CD14-positive monocyte (primary cell): ENCODE results near the gene ABCF3. TPM values are rescaled to one million over a fixed set of nuclear protein-coding genes. Genes with fewer than 3 reads are reported as not detected.
A peak's percentile ranks its signal among the peaks of the same experiment; 100 is the strongest.

Experiments
- DNase-seq, 3 donors: peaks; one replicate each; pipeline ENCODE4 v3.0.0-alpha.2; 2011 to 2022
- H2AFZ ChIP-seq: 2 replicates; pipeline ENCODE4 v1.6.0; 2012; ENCODE audit warnings: mild to moderate bottlenecking, low read depth, low read length, inconsistent platforms; ENCODE audit not compliant: insufficient read depth, poor library complexity, severe bottlenecking
- H3K27ac ChIP-seq, 2 donors: 1 replicate in 1 of 2; 2 replicates in 1 of 2; pipeline ENCODE4 v1.5.1; 2012 to 2013; ENCODE audit warnings: low read length in 2 of 2, control low read depth in 1 of 2, inconsistent platforms in 1 of 2, low read depth in 1 of 2, mild to moderate bottlenecking in 1 of 2
- H3K27me3 ChIP-seq, 2 donors: one replicate each; pipeline versions ENCODE4 v1.6.0 to v1.6.1; 2011 to 2013; ENCODE audit warnings: low read length in 2 of 2; ENCODE audit not compliant: control insufficient read depth in 2 of 2, insufficient read depth in 2 of 2
- H3K36me3 ChIP-seq, 2 donors: replicated peaks in 1 of 2; 1 replicate in 1 of 2; 2 replicates in 1 of 2; pipeline versions ENCODE4 v1.5.1 to v1.6.1; 2012 to 2013; ENCODE audit warnings: low read length in 2 of 2, control low read depth in 1 of 2, inconsistent platforms in 1 of 2, mild to moderate bottlenecking in 1 of 2; ENCODE audit not compliant: insufficient read depth in 2 of 2, control insufficient read depth in 1 of 2
- H3K4me1 ChIP-seq, 2 donors: 1 replicate in 1 of 2; 2 replicates in 1 of 2; pipeline versions ENCODE4 v1.5.1 to v1.6.1; 2012 to 2013; ENCODE audit warnings: low read length in 2 of 2, control low read depth in 1 of 2, inconsistent platforms in 1 of 2, mild to moderate bottlenecking in 1 of 2, moderate library complexity in 1 of 2; ENCODE audit not compliant: insufficient read depth in 2 of 2, control insufficient read depth in 1 of 2
- H3K4me2 ChIP-seq: replicated peaks from 2 replicates; pipeline ENCODE3; 2012; ENCODE audit warnings: low read length, moderate library complexity, mild to moderate bottlenecking; ENCODE audit not compliant: poor library complexity, severe bottlenecking; ENCODE audit errors: extremely low read depth
- H3K4me3 ChIP-seq, 3 experiments: fragments of 200-600 bp in 1 of 3; sonication (generic) in 1 of 3; replicated peaks in 1 of 3; 1 replicate in 2 of 3; 2 replicates in 1 of 3; pipeline ENCODE4 v1.5.1; 2011 to 2013; ENCODE audit warnings: low read length in 3 of 3, mild to moderate bottlenecking in 3 of 3, control low read depth in 2 of 3, low read depth in 2 of 3, inconsistent platforms in 1 of 3, moderate library complexity in 1 of 3
- H3K79me2 ChIP-seq: 2 replicates; pipeline ENCODE4 v1.6.0; 2012; ENCODE audit warnings: mild to moderate bottlenecking, control low read depth, inconsistent platforms, low read length, moderate library complexity; ENCODE audit not compliant: insufficient read depth
- H3K9ac ChIP-seq: 2 replicates; pipeline ENCODE4 v1.6.0; 2017; ENCODE audit warnings: low read length, mild to moderate bottlenecking; ENCODE audit not compliant: insufficient read depth, poor library complexity, severe bottlenecking
- H3K9me3 ChIP-seq, 2 donors: replicated peaks in 1 of 2; 1 replicate in 1 of 2; 2 replicates in 1 of 2; pipeline versions ENCODE4 v1.5.1 to v1.6.1; 2012 to 2013; ENCODE audit warnings: low read length in 2 of 2, control low read depth in 1 of 2; ENCODE audit not compliant: control insufficient read depth in 1 of 2, insufficient read depth in 1 of 2
- H4K20me1 ChIP-seq: 2 replicates; pipeline ENCODE4 v1.6.0; 2012; ENCODE audit warnings: mild to moderate bottlenecking, low read length, control low read depth, moderate library complexity; ENCODE audit not compliant: insufficient read depth
- H3K27ac Mint-ChIP-seq, 7 donors: one replicate each; pipeline ENCODE4 v1.8.0; 2020; ENCODE audit warnings: mild to moderate bottlenecking in 7 of 7, mixed read lengths in 7 of 7, moderate library complexity in 6 of 7, inconsistent platforms in 2 of 7
- H3K27me3 Mint-ChIP-seq, 3 donors: one replicate each; pipeline ENCODE4 v1.8.0; 2021 to 2022; ENCODE audit warnings: low read depth in 3 of 3, mild to moderate bottlenecking in 3 of 3, mixed read lengths in 3 of 3, moderate library complexity in 3 of 3, inconsistent platforms in 1 of 3
- H3K36me3 Mint-ChIP-seq, 2 donors: one replicate each; pipeline ENCODE4 v1.8.0; 2020; ENCODE audit warnings: mixed read lengths in 2 of 2, inconsistent platforms in 1 of 2, mild to moderate bottlenecking in 1 of 2
- H3K4me1 Mint-ChIP-seq: one replicate; pipeline ENCODE4 v1.8.0; 2020; ENCODE audit warnings: mild to moderate bottlenecking, mixed read lengths
- H3K4me3 Mint-ChIP-seq, 2 donors: one replicate each; pipeline ENCODE4 v1.8.0; 2020; ENCODE audit warnings: mild to moderate bottlenecking in 2 of 2, mixed read lengths in 2 of 2, moderate library complexity in 1 of 2
- H3K9me3 Mint-ChIP-seq, 7 donors: one replicate each; pipeline ENCODE4 v1.8.0; 2020 to 2022; ENCODE audit warnings: mixed read lengths in 7 of 7, mild to moderate bottlenecking in 6 of 7, moderate library complexity in 6 of 7, inconsistent platforms in 2 of 7
- WGBS: methylation state at CpG from one replicate; pipeline ENCODE4 v1.1.5; 2013; ENCODE audit warnings: missing lambda C conversion rate; ENCODE audit not compliant: insufficient coverage; 5-methylcytosine and 5-hydroxymethylcytosine counted together
- intact Hi-C, 2 donors: fragments of 100-400 bp; cut with micrococcal nuclease; formaldehyde crosslinking; loops; one replicate each; pipeline versions ENCODE4 v1.15.0 to v1.15.1; 2023
- polyA plus RNA-seq, 3 donors: library from polyadenylated mRNA; depleted of rRNA in 1 of 3; unstranded in 2 of 3; stranded (reverse) in 1 of 3; fragments of 300-500 nt in 2 of 3; fragments of >200 nt in 1 of 3; fragmentation: Illumina TruSeq in 2 of 3; gene quantifications; 1 replicate in 2 of 3; 2 replicates in 1 of 3; pipeline ENCODE4 v1.2.3, GENCODE V29; 2012 to 2021
- TF ChIP-seq, protein P1 (sequence below): fragments of 200-600 bp; IDR thresholded peaks from one replicate; pipeline ENCODE4 v1.8.0; 2022; ENCODE audit warnings: antibody characterized with exemption, mild to moderate bottlenecking

ABCF3 gene
- polyA plus RNA-seq, 3 donors, result 13.5 to 74.8 (median 13.9) TPM

DNA sequence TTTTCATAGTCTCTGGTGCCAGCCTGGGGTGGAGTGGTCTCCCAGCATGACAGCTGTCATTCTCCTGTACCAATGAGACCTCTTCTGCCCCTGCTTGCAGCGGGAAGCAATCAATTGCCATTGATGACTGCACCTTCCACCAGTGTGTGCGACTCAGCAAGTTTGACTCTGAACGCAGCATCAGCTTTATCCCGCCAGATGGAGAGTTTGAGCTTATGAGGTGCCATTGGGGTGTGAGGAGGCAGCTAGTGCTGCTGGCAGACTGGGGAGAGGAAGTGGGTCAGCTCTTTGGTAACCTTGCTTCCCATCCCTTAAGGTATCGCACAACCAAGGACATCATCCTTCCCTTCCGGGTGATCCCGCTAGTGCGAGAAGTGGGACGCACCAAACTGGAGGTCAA, 4.4 kb upstream of the ABCF3 start:
- Histone ChIP-seq H4K20me1 (peaks cover 34% of the 10 kb centered on the region), H3K4me3 (no peak overlapping the region), H3K9me3 (no peaks in the 10 kb centered on the region), H3K27me3 (no peaks in the 10 kb centered on the region), H3K4me2 (no peak overlapping the region), H3K4me1 (peaks cover 19 to 24% of the 10 kb centered on the region in 2 donors), H3K9ac (no peak overlapping the region), H2AFZ (no peak overlapping the region), H3K79me2 (peaks cover 34% of the 10 kb centered on the region), H3K27ac (no peak overlapping the region), H3K36me3 (peaks cover 73 to 78% of the 10 kb centered on the region in 2 donors)
- H3K27ac Mint-ChIP-seq, result peak overlapping the region in 2 of 7 donors; percentile 58 to 69
- H3K4me1 Mint-ChIP-seq, result peaks cover 25% of the 10 kb centered on the region
- no peak overlapping the region for H3K4me3 Mint-ChIP-seq
- intact Hi-C loops, result no loop called here
- WGBS, result 96% methylated on average over 3 of the region's 9 CpGs
- H3K27me3 Mint-ChIP-seq, result no peaks in the 10 kb centered on the region
- H3K36me3 Mint-ChIP-seq, result peaks cover 69 to 78% of the 10 kb centered on the region in 2 donors
- no peaks in the 10 kb centered on the region for H3K9me3 Mint-ChIP-seq
- TF ChIP-seq, protein P1, sequence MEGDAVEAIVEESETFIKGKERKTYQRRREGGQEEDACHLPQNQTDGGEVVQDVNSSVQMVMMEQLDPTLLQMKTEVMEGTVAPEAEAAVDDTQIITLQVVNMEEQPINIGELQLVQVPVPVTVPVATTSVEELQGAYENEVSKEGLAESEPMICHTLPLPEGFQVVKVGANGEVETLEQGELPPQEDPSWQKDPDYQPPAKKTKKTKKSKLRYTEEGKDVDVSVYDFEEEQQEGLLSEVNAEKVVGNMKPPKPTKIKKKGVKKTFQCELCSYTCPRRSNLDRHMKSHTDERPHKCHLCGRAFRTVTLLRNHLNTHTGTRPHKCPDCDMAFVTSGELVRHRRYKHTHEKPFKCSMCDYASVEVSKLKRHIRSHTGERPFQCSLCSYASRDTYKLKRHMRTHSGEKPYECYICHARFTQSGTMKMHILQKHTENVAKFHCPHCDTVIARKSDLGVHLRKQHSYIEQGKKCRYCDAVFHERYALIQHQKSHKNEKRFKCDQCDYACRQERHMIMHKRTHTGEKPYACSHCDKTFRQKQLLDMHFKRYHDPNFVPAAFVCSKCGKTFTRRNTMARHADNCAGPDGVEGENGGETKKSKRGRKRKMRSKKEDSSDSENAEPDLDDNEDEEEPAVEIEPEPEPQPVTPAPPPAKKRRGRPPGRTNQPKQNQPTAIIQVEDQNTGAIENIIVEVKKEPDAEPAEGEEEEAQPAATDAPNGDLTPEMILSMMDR, result no peak
- no peak for DNase-seq

DNA sequence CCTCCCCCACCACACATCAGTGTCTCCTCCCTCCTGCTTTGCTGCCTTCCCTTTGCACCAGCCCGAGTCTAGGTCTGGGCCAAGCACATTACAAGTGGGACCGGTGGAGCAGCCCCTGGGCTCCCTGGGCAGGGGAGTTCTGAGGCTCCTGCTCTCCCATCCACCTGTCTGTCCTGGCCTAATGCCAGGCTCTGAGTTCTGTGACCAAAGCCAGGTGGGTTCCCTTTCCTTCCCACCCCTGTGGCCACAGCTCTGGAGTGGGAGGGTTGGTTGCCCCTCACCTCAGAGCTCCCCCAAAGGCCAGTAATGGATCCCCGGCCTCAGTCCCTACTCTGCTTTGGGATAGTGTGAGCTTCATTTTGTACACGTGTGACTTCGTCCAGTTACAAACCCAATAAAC, 2.3 kb upstream of the ABCF3 start:
- no peak overlapping the region for H3K4me3 Mint-ChIP-seq
- no peaks in the 10 kb centered on the region for H3K27me3 Mint-ChIP-seq
- H3K27ac Mint-ChIP-seq, result no peak overlapping the region
- DNase-seq, result no peak
- H3K4me1 ChIP-seq, result peaks cover 17 to 25% of the 10 kb centered on the region in 2 donors
- WGBS, result 100% methylated on average over 3 of the region's 5 CpGs
- H3K27me3 ChIP-seq, result no peaks in the 10 kb centered on the region
- peaks cover 68 to 73% of the 10 kb centered on the region in 2 donors for H3K36me3 ChIP-seq
- no peak overlapping the region for H3K27ac ChIP-seq
- H3K36me3 Mint-ChIP-seq, result peaks cover 78% of the 10 kb centered on the region in 2 donors
- H2AFZ ChIP-seq, result no peak overlapping the region
- TF ChIP-seq, protein P1, result no peak
- no peaks in the 10 kb centered on the region for H3K9me3 ChIP-seq
- no peaks in the 10 kb centered on the region for H3K9me3 Mint-ChIP-seq
- peaks cover 34% of the 10 kb centered on the region for H3K79me2 ChIP-seq
- intact Hi-C loops, result no loop called here
- H3K4me3 ChIP-seq, result no peak overlapping the region
- no peak overlapping the region for H3K4me2 ChIP-seq
- H4K20me1 ChIP-seq, result peaks cover 34% of the 10 kb centered on the region
- H3K4me1 Mint-ChIP-seq, result peaks cover 24% of the 10 kb centered on the region
- no peak overlapping the region for H3K9ac ChIP-seq
